Measurements from ENCODE around the gene PARVG.
A peak's percentile ranks its signal among the peaks of the same experiment; 100 is the strongest.

The PARVG gene

DNA sequence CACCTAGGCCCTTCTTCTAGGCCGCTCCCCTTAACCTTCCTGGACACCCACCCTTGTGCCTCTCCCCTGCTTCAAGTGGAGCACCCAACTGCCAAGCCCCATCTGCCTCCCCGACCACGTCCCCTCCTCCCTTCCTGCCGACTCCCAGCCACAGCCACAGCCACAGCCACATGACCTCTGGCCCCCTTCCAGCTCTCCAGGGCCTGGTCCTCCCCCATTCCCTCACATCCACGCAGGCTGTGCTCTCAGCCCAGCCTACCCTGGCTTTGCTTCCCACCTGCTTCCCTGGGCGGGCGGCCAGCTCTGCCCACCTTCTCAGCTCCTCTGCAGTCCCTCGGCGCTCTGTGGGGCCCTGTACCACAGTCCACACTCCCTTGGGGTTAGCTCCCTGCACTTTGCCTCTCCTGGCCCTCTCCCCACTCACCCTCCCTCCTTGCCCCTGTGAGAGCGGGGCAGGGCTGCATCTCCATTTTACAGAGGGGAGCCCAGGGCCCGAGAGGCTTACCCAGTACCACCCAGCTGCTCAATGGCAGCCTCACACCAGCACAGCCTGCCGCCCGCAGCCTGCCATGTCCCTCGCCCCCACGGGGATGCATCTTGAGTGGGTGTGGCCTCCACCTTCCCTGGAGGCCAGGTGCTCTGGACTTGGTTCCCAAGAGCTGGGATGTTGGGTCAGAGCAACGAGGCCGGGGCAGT lies 20.3 kb downstream of the PARVG start:
- no peaks in the 10 kb centered on the region for H3K9me3 ChIP-seq
- no peaks in the 10 kb centered on the region for H3K27me3 ChIP-seq
- peaks cover 0 to 3% of the 10 kb centered on the region in 2 experiments for H3K4me1 ChIP-seq (ENCODE audit: control insufficient read depth in 1 of 2, insufficient read depth in 1 of 2, low read depth in 1 of 2, low read length in 1 of 2)
- peaks cover 100% of the 10 kb centered on the region for H3K36me3 ChIP-seq
- no peak overlapping the region for H3K4me3 ChIP-seq (ENCODE audit: low read depth in 1 of 2, low read length in 1 of 2)
- H3K27ac ChIP-seq: no peak overlapping the region
- TF ChIP-seq, protein P1, sequence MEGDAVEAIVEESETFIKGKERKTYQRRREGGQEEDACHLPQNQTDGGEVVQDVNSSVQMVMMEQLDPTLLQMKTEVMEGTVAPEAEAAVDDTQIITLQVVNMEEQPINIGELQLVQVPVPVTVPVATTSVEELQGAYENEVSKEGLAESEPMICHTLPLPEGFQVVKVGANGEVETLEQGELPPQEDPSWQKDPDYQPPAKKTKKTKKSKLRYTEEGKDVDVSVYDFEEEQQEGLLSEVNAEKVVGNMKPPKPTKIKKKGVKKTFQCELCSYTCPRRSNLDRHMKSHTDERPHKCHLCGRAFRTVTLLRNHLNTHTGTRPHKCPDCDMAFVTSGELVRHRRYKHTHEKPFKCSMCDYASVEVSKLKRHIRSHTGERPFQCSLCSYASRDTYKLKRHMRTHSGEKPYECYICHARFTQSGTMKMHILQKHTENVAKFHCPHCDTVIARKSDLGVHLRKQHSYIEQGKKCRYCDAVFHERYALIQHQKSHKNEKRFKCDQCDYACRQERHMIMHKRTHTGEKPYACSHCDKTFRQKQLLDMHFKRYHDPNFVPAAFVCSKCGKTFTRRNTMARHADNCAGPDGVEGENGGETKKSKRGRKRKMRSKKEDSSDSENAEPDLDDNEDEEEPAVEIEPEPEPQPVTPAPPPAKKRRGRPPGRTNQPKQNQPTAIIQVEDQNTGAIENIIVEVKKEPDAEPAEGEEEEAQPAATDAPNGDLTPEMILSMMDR (IDR thresholded peaks at IDR 0.05): no peak

DNA sequence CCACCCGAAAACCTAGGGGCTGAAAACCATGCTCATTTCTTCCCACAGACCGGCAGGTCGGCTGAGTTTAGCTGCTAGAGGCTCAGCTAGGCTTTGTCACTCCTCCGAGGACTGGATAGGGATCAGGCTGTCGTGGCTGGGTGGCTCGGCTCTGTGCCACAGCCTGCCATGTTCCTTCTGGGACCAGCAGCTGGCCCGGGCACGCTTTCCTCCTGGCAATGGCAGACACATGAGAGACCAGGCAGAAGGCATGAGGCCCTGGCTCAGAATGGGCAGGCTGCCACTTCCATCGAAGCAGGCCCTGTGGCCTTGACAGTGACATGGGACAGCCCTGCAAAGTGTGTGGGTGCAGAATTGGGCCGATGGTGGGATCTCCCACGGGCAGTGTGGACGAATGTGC lies 20.9 kb downstream of the PARVG start:
- Histone ChIP-seq H3K27ac (no peak overlapping the region), H3K4me1 (ENCODE audit: control insufficient read depth in 1 of 2, insufficient read depth in 1 of 2, low read depth in 1 of 2, low read length in 1 of 2) (peaks cover 0 to 3% of the 10 kb centered on the region in 2 experiments), H3K36me3 (peaks cover 100% of the 10 kb centered on the region), H3K9me3 (no peaks in the 10 kb centered on the region), H3K4me3 (ENCODE audit: low read depth in 1 of 2, low read length in 1 of 2) (no peak overlapping the region), H3K27me3 (no peaks in the 10 kb centered on the region)
- TF ChIP-seq, protein P1 (IDR thresholded peaks at IDR 0.05): no peak

DNA sequence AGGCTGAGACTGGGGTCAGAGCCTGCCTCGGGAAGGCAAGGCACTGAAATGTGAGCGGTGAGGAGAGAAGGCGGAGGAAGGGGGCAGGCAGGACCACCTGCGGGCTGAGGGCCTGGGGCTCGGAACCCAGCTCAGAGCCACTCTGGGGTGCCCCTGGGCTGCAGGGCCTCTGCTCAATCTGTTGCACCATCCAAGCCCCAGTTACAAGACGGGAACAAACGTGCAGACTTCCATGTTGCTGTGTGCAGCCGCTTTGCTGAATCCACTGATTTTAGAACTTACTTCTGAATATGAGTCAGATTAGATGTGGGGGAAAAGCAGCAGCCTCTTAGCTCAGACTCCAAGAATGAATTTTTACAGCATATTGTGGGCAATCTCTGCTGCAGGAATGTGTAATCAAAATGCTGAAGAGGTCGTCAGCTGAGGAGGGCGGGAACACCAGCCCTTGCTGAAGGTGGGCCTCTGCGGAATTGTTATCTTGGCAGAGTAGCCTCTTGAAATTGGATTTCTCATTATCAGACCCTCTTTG lies 21.6 kb downstream of the PARVG start:
- peaks cover 97% of the 10 kb centered on the region for H3K36me3 ChIP-seq

DNA sequence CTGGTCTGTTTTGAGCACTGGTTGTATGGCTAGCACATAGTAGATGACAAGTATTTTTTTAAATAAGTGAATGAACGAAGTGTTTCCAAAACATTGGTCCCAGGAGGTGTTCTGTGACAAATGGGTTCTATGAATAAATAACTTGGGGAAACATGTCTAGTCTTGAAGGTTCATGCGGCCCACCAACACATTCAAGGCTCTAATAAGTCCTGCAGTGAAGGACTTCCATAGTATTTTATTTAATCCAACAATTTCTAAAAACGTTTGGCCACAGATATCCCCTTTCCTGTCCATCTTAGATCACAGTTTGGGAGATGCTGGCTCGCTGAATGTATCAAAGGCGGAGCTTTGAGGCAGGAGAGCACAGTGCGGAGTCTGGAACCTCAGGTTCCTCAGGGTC lies 22.5 kb downstream of the PARVG start:
- Histone ChIP-seq H3K27ac (peak overlapping the region; percentile 8), H3K9me3 (no peaks in the 10 kb centered on the region), H3K4me1 (ENCODE audit: control insufficient read depth in 1 of 2, insufficient read depth in 1 of 2, low read depth in 1 of 2, low read length in 1 of 2) (peaks cover 0 to 3% of the 10 kb centered on the region in 2 experiments), H3K4me3 (ENCODE audit: low read depth in 1 of 2, low read length in 1 of 2) (no peak overlapping the region), H3K27me3 (no peaks in the 10 kb centered on the region), H3K36me3 (peaks cover 88% of the 10 kb centered on the region)
- TF ChIP-seq, protein P1 (IDR thresholded peaks at IDR 0.05): no peak

More for the DNA sequence above, 21.6 kb downstream of the PARVG start:
- Histone ChIP-seq H3K9me3 (no peaks in the 10 kb centered on the region), H3K27ac (no peak overlapping the region), H3K27me3 (no peaks in the 10 kb centered on the region), H3K4me1 (ENCODE audit: control insufficient read depth in 1 of 2, insufficient read depth in 1 of 2, low read depth in 1 of 2, low read length in 1 of 2) (peaks cover 0 to 3% of the 10 kb centered on the region in 2 experiments), H3K4me3 (ENCODE audit: low read depth in 1 of 2, low read length in 1 of 2) (no peak overlapping the region)
- TF ChIP-seq, protein P1 (IDR thresholded peaks at IDR 0.05): no peak

DNA sequence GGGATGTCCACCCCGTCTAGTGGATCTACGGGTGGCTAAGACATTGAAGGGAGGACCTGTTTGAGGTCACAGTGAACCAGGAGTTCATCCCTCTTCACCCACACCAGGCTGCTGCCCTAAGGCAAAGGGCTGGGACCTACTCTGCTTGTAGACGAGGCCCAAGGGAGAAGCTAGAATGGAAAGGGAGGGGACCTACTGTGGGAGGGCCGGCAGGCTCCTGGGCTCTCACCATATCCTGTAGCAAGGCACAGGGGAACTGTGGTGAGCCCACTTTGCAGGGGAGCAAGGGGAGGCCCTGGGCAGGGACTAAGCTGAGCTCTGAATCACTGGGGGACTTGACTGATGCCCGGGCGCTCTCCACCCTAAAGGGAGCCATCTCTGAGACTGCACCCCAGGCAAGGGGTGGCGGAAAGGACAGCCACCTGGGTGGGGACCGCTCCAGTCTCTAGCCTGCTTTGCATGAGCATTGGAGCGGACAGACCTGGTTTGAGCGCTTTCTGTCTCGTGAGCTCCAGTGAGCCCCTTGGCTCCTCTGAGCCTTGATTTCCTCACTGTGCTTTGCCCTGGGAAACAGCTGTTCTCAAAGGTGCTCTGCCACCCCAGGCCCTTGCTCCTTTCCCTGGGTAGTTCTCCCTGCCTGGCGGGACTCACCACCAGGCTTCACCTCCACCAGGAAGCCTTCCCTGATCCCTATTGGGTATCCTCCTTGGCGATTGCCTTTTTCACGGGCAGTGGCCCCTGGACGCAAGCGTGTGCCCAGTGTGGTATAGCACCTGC lies 24.2 kb downstream of the PARVG start:
- Histone ChIP-seq H3K4me1 (ENCODE audit: control insufficient read depth in 1 of 2, insufficient read depth in 1 of 2, low read depth in 1 of 2, low read length in 1 of 2) (no peaks in the 10 kb centered on the region), H3K36me3 (peaks cover 71% of the 10 kb centered on the region), H3K27me3 (no peaks in the 10 kb centered on the region), H3K27ac (no peak overlapping the region), H3K9me3 (no peaks in the 10 kb centered on the region), H3K4me3 (ENCODE audit: low read depth in 1 of 2, low read length in 1 of 2) (no peak overlapping the region)
- TF ChIP-seq, protein P1 (IDR thresholded peaks at IDR 0.05): no peak
